PC-9 (cell line): ENCODE results near the gene PCDHGC4.
A peak's percentile ranks its signal among the peaks of the same experiment; 100 is the strongest.

Experiments used
- CTCF ChIP-seq: fragments of 200-600 bp; sonication (generic); conservative IDR thresholded peaks from 2 replicates; pipeline ENCODE4 v1.6.1; 2017; ENCODE audit warnings: mixed run types, antibody characterized with exemption, mild to moderate bottlenecking, moderate library complexity
- EZH2 ChIP-seq: fragments of 200-600 bp; sonication (generic); IDR thresholded peaks from 2 replicates; pipeline ENCODE4 v1.8.0; 2017; ENCODE audit warnings: antibody characterized with exemption, low read depth

GRCh38 chr5:141512390-141512910 lies 27.6 kb downstream of the PCDHGC4 start:
- TF ChIP-seq CTCF, result peak; percentile 74
- TF ChIP-seq EZH2, result no peak
